Uterus (tissue), 4 donors: ENCODE measurements around the gene AKAP11. TPM values are rescaled to one million over a fixed set of nuclear protein-coding genes. Genes with fewer than 3 reads are reported as not detected.
A peak's percentile ranks its signal among the peaks of the same experiment; 100 is the strongest.
"Not testable (repeated sequence)": the region's sequence is repeated elsewhere in the genome, so short reads cannot be mapped to it uniquely, and the experiment has no call there.

Experiments
- DNase-seq, 2 donors: peaks; one replicate each; pipeline ENCODE4 v3.0.0-alpha.2; 2019 to 2020
- H3K27ac ChIP-seq, 2 donors: fragments of 200-600 bp; sonication (generic); 1 replicate in 1 of 2; 2 replicates in 1 of 2; pipeline ENCODE4 v1.5.1; 2016 to 2018
- H3K27me3 ChIP-seq, 2 donors: fragments of 200-600 bp; sonication (generic); one replicate each; pipeline ENCODE4 v1.5.1; 2018 to 2019; ENCODE audit warnings: control low read depth in 1 of 2
- H3K36me3 ChIP-seq, 2 donors: fragments of 200-600 bp; sonication (generic); one replicate each; pipeline ENCODE4 v1.5.1; 2019; ENCODE audit warnings: control low read depth in 1 of 2
- H3K4me1 ChIP-seq, 2 donors: fragments of 200-600 bp; sonication (generic); one replicate each; pipeline ENCODE4 v1.5.1; 2018 to 2019; ENCODE audit warnings: control low read depth in 1 of 2
- H3K4me3 ChIP-seq, 2 donors: fragments of 200-600 bp; sonication (generic); 1 replicate in 1 of 2; 2 replicates in 1 of 2; pipeline ENCODE4 v1.5.1; 2018 to 2019; ENCODE audit warnings: mild to moderate bottlenecking in 1 of 2
- H3K9me3 ChIP-seq, 2 donors: fragments of 200-600 bp; sonication (generic); one replicate each; pipeline ENCODE4 v1.5.1; 2019; ENCODE audit warnings: control low read depth in 1 of 2
- CTCF ChIP-seq, 4 experiments: fragments of 200-600 bp in 2 of 4; fragments of 450-650 bp in 2 of 4; sonication (generic) in 2 of 4; IDR thresholded peaks; one replicate each; pipeline ENCODE4 v1.5.1; 2016 to 2019; ENCODE audit warnings: antibody characterized with exemption in 4 of 4, mild to moderate bottlenecking in 2 of 4, moderate library complexity in 1 of 4
- POLR2A ChIP-seq, 2 donors: fragments of 450-650 bp; IDR thresholded peaks; one replicate each; pipeline ENCODE4 v1.6.1; 2016; ENCODE audit warnings: antibody characterized with exemption in 2 of 2, mild to moderate bottlenecking in 1 of 2, moderate library complexity in 1 of 2
- intact Hi-C: fragments of 100-400 bp; cut with DNase I; formaldehyde crosslinking; loops from one replicate; pipeline ENCODE4 v1.15.1; 2023; ENCODE audit warnings: low total_unique reads
- total RNA-seq, 4 donors: library from RNA; depleted of rRNA in 3 of 4; stranded (reverse); fragments of >200 nt in 3 of 4; gene quantifications; one replicate each; pipeline versions ENCODE4 v1.1.0 to v1.2.4, GENCODE V29; 2014 to 2023
- donor health status: DM: yes; HTN: yes; CAD: no.

Gene AKAP11
- total RNA-seq = 10 to 100 TPM; 30.0 to 60.7 (median 45.9) TPM

- intact Hi-C loops = no loop called here
- DNase-seq = peak in 1 of 2 donors; percentile 28
- no peaks in the 10 kb centered on the region for H3K27me3 ChIP-seq
These were observed at the start of gene AKAP11 for GRCh38 chr13:42272115-42272803. Gene AKAP11 (plus strand): TSS chr13:42272152. CDS start chr13:42286349, 14,197 bp downstream.

GRCh38 chr13:42223681-42224080 lies 48.3 kb upstream of the AKAP11 start:
- no peak overlapping the region for H3K27ac ChIP-seq
- no peaks in the 10 kb centered on the region for H3K4me1 ChIP-seq
- H3K36me3 ChIP-seq = no peaks in the 10 kb centered on the region
- no peak for DNase-seq
- H3K9me3 ChIP-seq = no peaks in the 10 kb centered on the region
- intact Hi-C loops = no loop called here
- no peak for TF ChIP-seq CTCF (IDR thresholded peaks at IDR 0.05)
- no peak for TF ChIP-seq POLR2A (IDR thresholded peaks at IDR 0.05)
- H3K4me3 ChIP-seq = no peak overlapping the region
- no peaks in the 10 kb centered on the region for H3K27me3 ChIP-seq

More at GRCh38 chr13:42272115-42272803, at the start of gene AKAP11:
- TF ChIP-seq CTCF (IDR thresholded peaks at IDR 0.05) (no peak), POLR2A (IDR thresholded peaks at IDR 0.05) (peak in 1 of 2 donors; percentile 32)
- no peaks in the 10 kb centered on the region for H3K4me1 ChIP-seq
- no peaks in the 10 kb centered on the region for H3K36me3 ChIP-seq
- H3K27ac ChIP-seq = peak within 1 kb of the TSS; percentile 92 to 96
- peak within 1 kb of the TSS; percentile 72 to 86 for H3K4me3 ChIP-seq
- H3K9me3 ChIP-seq = no peaks in the 10 kb centered on the region

- Histone ChIP-seq H3K27ac (no peak overlapping the region), H3K36me3 (no peaks in the 10 kb centered on the region), H3K4me1 (no peaks in the 10 kb centered on the region), H3K27me3 (no peaks in the 10 kb centered on the region), H3K4me3 (no peak overlapping the region), H3K9me3 (no peaks in the 10 kb centered on the region)
- TF ChIP-seq CTCF (IDR thresholded peaks at IDR 0.05) (no peak), POLR2A (IDR thresholded peaks at IDR 0.05) (no peak)
- intact Hi-C loops = no loop called here
- DNase-seq = no peak
These were observed 46.9 kb upstream of the AKAP11 start for GRCh38 chr13:42225051-42225450.

GRCh38 chr13:42226759-42227158 lies 45.2 kb upstream of the AKAP11 start:
- H3K27ac ChIP-seq, intact Hi-C loops, H3K27me3 ChIP-seq: not testable (repeated sequence)

GRCh38 chr13:42228527-42228926 lies 43.4 kb upstream of the AKAP11 start:
- Histone ChIP-seq H3K9me3 (no peaks in the 10 kb centered on the region), H3K36me3 (no peaks in the 10 kb centered on the region), H3K4me3 (no peak overlapping the region), H3K4me1 (no peaks in the 10 kb centered on the region), H3K27ac (no peak overlapping the region), H3K27me3 (no peaks in the 10 kb centered on the region)
- intact Hi-C loops = no loop called here
- TF ChIP-seq POLR2A (IDR thresholded peaks at IDR 0.05) (no peak), CTCF (IDR thresholded peaks at IDR 0.05) (no peak)
- no peak for DNase-seq

More at GRCh38 chr13:42226759-42227158, 45.2 kb upstream of the AKAP11 start:
- not testable (repeated sequence) for DNase-seq, H3K9me3 ChIP-seq, H3K36me3 ChIP-seq, H3K4me3 ChIP-seq, H3K4me1 ChIP-seq
